ENCODE results near the gene NDUFV1. TPM values are rescaled to one million over a fixed set of nuclear protein-coding genes. Genes with fewer than 3 reads are reported as not detected.

NDUFV1 gene
- total and polyA plus RNA-seq, 9 of the 15 experiments (the other 6 are each of a cell fraction or from before 2014, with no cell fraction given) = 10.8 to 423 (median 209) TPM

DNA sequence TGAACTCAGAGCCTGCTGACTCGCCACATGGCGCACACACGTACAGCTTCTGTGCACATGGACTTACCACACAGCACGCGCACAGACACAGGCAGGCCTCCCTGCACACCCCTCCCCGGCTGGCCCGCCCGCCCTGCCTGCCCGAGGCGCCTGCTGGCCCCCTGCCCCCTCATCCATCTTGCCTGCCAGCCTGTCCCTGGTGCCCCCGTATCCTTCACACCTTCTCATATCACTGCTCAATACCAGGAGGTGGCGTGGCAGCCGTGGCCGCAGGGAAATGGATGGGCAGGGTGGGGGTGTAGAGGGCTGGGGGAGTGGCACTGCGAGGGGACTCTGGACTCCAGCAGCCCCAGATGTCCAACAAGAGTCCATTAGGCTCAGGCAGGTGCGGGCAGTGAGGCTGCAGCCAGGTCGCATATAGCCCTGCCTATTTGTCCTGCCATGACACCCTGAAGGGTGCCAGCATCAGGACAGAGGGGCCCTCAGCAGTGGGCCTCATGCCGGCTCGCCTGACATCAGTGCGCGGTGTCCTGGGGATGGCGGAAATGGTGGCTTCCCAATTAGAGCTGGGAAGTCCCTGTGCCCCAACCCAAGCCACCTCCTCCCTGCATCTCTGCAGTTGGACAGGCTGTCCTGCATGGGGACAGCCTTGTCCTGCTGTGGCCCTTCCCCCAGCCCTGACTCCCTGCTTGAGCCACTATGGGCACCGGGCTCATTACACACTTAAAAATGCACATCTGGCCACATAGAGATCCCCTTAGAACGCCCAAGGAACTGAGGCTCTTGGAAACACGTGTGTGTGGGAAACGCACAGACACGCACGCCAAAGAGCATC, 34.8 kb downstream of the NDUFV1 start:
- Histone ChIP-seq H3K27ac (ENCODE audit: extremely low read depth, low read depth, low read length) (no peak overlapping the region), H3K4me1 (replicated peaks in 1 of 2; ENCODE audit: control insufficient read depth in 2 of 2, insufficient read depth in 2 of 2, low read length in 2 of 2) (peaks cover 0 to 49% of the 10 kb centered on the region in 2 experiments; a peak in 3 of 5 replicates), H4K20me1 (replicated peaks; ENCODE audit: control insufficient read depth, insufficient read depth, low read length) (no peaks in the 10 kb centered on the region), H3K9me1 (ENCODE audit: control insufficient read depth, insufficient read depth, low read length) (no peaks in the 10 kb centered on the region), H3K4me3 (no peak overlapping the region), H3K4me2 (ENCODE audit: insufficient read depth, low read length) (no peak overlapping the region), H3K9ac (ENCODE audit: insufficient read depth in 1 of 2, low read depth in 2 of 2, low read length in 2 of 2) (no peak overlapping the region), H3K36me3 (ENCODE audit: control insufficient read depth, insufficient read depth, low read length) (no peaks in the 10 kb centered on the region), H3K79me2 (ENCODE audit: control insufficient read depth, insufficient read depth, low read length) (no peaks in the 10 kb centered on the region), H3K9me3 (replicated peaks; ENCODE audit: control insufficient read depth, insufficient read depth, low read depth, low read length) (no peaks in the 10 kb centered on the region), H2AFZ (ENCODE audit: low read depth, low read length) (no peak overlapping the region), H3K27me3 (ENCODE audit: control insufficient read depth in 2 of 2, insufficient read depth in 2 of 2, low read length in 2 of 2) (peaks cover 0 to 19% of the 10 kb centered on the region in 2 experiments; a peak in 2 of 5 replicates)
- DNase-seq (ENCODE audit: extremely low read depth in 1 of 4, low spot score in 3 of 4) (no peak), FAIRE-seq (no peak), ATAC-seq (no peak)
- intact Hi-C loops (cut with micrococcal nuclease) (loop anchor here (5.0 to 10.0 kb wide), 2 partner anchors 64 to 163 kb away; no protein-coding TSS in a partner anchor), in situ Hi-C loops (cut with MboI) (no loop called here)
- no peak for TF ChIP-seq HNRNPK (IDR thresholded peaks at IDR 0.05; ENCODE audit: low read depth, low read length, poor library complexity, severe bottlenecking)
- TF ChIP-seq CBFA2T3 (IDR thresholded peaks at IDR 0.05) = no peak
- no peak for TF ChIP-seq ZNF695 (CRISPR knock-in tag; IDR thresholded peaks at IDR 0.05)
- no peak for TF ChIP-seq MXI1 (IDR thresholded peaks at IDR 0.05; ENCODE audit: low read depth, low read length)
- TF ChIP-seq, protein P1, sequence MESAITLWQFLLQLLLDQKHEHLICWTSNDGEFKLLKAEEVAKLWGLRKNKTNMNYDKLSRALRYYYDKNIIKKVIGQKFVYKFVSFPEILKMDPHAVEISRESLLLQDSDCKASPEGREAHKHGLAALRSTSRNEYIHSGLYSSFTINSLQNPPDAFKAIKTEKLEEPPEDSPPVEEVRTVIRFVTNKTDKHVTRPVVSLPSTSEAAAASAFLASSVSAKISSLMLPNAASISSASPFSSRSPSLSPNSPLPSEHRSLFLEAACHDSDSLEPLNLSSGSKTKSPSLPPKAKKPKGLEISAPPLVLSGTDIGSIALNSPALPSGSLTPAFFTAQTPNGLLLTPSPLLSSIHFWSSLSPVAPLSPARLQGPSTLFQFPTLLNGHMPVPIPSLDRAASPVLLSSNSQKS (CRISPR knock-in tag; IDR thresholded peaks at IDR 0.05) = no peak
- no peak for TF ChIP-seq PCBP2 (IDR thresholded peaks at IDR 0.05; ENCODE audit: low read depth, low read length, poor library complexity, severe bottlenecking)
- TF ChIP-seq ZNF23 (CRISPR knock-in tag; IDR thresholded peaks at IDR 0.05) = no peak
- no peak for TF ChIP-seq KLF6 (CRISPR knock-in tag; IDR thresholded peaks at IDR 0.05; ENCODE audit: borderline replicate concordance)
- TF ChIP-seq ZNF224 (CRISPR knock-in tag; IDR thresholded peaks at IDR 0.05) = no peak
- TF ChIP-seq NFIX (CRISPR knock-in tag; IDR thresholded peaks at IDR 0.05; ENCODE audit: low read depth) = no peak
- no peak for TF ChIP-seq TEAD4 (IDR thresholded peaks at IDR 0.05; ENCODE audit: low read length)
- no peak for TF ChIP-seq TEAD4 (CRISPR knock-in tag; IDR thresholded peaks at IDR 0.05; ENCODE audit: borderline replicate concordance)
- no peak for TF ChIP-seq GABPB1 (CRISPR knock-in tag; IDR thresholded peaks at IDR 0.05)
- WGBS (ENCODE audit: insufficient coverage, low coverage, missing lambda C conversion rate) = 10% methylated on average over 20 of the region's 28 CpGs
- ChIA-PET CTCF (ENCODE audit: low intra/inter-chr PET ratio) (no interaction called here), POLR2A (no interaction called here)
- no TSS peak for BruUV-seq (replicated peaks)
